ENCODE data around the gene MRM2.

DNA sequence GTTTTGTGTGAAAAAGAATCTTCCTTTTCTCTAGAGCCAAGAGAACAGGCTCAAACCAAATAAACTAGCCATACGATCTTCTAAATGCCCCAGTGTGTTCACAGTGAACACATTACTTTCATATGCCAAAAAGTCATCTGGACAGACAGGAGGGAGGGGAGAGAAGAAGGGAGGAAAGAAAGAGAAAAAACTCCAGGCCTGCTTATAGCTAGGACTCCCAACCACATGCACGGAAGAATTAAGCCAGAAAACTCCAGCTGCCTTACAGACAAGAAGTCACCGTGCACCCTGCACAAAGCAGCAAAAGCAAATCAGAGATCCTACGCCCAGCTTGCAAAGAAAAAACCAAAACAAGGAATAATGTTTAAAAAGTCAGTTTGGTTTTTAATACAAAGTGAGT is 37.9 kb upstream of the MRM2 start:
- TF ChIP-seq ZNF488 (tag by site-specific recombination; IDR thresholded peaks at IDR 0.05) (no peak), PRDM1 (tag by site-specific recombination; IDR thresholded peaks at IDR 0.05) (no peak), ZNF266 (tag by site-specific recombination; IDR thresholded peaks at IDR 0.05; ENCODE audit: low read depth) (no peak), ZNF335 (tag by site-specific recombination; conservative IDR thresholded peaks at IDR 0.05) (no peak)
- TF ChIP-seq, protein P1, sequence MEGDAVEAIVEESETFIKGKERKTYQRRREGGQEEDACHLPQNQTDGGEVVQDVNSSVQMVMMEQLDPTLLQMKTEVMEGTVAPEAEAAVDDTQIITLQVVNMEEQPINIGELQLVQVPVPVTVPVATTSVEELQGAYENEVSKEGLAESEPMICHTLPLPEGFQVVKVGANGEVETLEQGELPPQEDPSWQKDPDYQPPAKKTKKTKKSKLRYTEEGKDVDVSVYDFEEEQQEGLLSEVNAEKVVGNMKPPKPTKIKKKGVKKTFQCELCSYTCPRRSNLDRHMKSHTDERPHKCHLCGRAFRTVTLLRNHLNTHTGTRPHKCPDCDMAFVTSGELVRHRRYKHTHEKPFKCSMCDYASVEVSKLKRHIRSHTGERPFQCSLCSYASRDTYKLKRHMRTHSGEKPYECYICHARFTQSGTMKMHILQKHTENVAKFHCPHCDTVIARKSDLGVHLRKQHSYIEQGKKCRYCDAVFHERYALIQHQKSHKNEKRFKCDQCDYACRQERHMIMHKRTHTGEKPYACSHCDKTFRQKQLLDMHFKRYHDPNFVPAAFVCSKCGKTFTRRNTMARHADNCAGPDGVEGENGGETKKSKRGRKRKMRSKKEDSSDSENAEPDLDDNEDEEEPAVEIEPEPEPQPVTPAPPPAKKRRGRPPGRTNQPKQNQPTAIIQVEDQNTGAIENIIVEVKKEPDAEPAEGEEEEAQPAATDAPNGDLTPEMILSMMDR (tag by site-specific recombination; IDR thresholded peaks at IDR 0.05) = no peak
